HG03575 (cell line): ENCODE results near the gene SEC11A.
"Not testable (repeated sequence)": the region's sequence is repeated elsewhere in the genome, so short reads cannot be mapped to it uniquely, and the experiment has no call there.

Source experiments
- ATAC-seq: cut with Tn5 transposase; IDR thresholded peaks from one replicate; pipeline ENCODE4 v1.9.1; 2021; ENCODE audit not compliant: unreplicated experiment, insufficient number of reproducible peaks, low FRiP score; ENCODE audit errors: extremely low read depth

SEC11A gene

DNA sequence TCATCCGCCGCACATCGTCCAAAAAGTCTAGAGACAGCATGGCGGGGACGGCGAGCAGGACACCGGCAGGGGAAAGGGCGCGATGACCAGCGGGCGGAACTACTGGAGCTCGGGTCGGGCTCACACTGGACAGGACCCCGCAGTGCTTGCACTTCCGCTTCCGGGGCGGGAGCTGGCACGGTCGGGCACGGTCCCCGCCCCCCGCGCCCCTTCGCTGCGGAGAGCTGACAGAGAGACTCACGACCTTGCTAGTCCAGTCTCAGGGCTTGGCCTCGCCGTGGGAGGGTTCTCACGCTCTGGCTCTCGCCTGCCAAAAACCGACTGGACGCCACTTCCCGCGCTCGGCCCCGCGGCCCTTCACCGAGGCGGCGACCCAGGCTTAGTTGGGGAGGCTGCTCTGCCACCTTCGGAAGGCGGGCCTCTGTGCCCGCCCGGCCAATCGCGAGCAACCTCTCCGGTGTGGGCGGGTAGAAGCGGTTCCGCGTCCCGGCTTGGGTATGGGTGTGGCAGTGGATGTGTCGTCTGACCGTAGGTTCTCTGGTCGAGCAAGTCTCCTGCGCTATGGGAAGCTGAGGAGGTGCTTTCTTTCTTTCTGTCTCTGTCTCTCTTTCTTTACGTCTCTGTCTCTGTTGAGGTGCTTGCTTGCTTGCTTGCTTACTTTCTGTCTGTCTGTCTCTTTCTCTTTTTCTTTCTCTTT is at the start of gene SEC11A:
Gene SEC11A (minus strand): TSS at position 104 of the 697 bp plus-strand sequence. CDS start 64 bp downstream, at position 40.
- ATAC-seq, result peak; percentile 68

DNA sequence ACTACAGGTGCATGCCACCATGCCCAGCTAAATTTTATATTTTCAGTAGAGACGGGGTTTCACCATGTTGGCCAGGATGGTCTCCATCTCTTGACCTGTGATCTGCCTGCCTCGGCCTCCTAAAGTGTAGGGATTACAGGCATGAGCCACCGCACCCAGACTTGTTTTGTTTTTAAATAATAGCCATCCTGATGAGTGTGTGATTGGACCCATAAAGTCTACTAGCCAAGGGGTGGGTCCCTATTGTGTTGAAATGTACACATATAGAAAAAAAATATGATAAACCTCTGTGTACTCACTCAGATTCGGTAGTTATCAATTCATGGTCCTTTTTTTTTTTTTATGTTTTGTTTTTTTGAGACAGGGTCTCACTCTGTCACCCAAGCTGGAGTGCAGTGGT is 49.7 kb upstream of the SEC11A start:
- ATAC-seq, result no peak

GRCh38 chr15:84764989-84765388 is 49.0 kb upstream of the SEC11A start:
- ATAC-seq, result no peak

DNA sequence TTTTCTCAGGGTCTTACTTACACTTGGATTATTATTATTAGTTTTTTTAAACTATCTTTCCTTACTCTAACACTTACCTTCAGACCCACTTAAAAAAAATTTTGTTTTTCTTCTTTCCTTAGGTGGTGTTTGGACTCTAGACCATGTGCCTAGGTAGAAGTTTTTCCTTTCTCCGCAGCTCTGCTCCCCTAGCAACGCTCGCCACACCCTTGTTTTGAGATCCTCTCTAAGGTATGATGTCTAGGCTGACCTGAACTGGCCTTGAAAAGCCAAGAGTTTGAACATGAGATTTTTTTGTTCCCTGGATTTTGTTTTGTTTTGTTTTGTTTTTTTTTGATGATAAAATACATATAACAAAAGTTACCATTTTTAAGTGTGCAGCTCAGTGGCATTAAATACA is 48.6 kb upstream of the SEC11A start:
- ATAC-seq, result no peak

DNA sequence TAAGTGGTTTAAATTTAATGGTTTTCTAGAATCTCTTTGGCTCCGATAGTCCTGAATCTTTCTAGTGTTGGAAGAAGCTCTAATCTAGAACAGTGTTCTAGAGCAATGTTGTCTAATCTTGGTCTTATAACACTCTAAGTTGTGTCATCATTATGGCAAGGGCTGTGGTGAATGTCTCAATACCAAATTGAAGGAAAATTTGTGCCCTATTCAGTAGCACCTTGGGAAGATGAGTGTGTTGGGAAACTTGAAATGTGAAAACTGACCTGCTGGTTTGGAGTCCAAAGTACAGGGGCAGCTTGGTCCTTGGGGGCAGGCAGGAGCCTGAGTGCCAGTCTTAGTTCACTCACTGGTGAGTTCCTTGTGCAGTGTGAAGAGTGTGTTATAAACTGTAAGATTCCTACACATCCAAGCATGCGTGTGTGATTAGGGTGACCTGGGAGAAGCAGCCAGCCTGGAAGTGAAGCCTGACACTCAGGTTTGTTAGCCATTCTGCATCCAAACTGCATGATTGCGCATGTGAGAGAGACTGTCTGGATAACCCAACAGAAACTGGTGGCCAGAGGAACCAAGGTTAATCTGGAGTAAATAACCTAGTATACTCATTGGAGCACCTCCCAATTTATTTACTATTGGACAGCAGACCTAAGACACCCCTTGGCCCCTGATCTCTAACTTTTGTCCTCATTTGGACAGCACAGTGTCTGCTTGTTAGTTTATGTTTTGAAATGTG is 47.1 kb upstream of the SEC11A start:
- ATAC-seq, result no peak

DNA sequence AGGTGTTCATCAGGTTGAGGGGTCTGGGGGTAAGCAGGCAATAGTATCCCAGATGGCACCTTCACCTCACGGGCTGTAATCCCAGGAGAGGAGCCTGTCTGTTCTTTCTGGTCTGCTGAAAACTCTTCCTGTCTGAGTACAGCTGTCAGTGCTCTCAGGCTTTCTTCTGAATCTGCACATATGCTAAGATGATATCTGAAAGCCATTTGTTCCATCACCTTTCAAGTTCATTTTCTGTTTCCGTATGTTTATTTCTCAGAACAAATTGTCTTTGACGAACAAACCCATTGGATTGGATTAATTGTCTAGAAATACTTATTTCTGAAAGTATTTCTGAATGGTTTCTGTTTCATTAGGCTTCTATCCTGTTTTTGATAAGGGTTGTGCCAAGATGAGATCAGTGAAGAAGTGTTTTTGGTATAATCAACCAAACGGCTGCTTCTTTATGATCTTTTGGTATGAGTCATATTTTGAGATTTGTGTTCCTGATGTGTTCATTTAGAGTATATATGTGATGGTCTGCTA is 45.7 kb upstream of the SEC11A start:
- ATAC-seq, result no peak

GRCh38 chr15:84760219-84760618 is 44.3 kb upstream of the SEC11A start:
- no peak for ATAC-seq

- ATAC-seq, result no peak
Measured at GRCh38 chr15:84759018-84759417, 43.1 kb upstream of the SEC11A start.

DNA sequence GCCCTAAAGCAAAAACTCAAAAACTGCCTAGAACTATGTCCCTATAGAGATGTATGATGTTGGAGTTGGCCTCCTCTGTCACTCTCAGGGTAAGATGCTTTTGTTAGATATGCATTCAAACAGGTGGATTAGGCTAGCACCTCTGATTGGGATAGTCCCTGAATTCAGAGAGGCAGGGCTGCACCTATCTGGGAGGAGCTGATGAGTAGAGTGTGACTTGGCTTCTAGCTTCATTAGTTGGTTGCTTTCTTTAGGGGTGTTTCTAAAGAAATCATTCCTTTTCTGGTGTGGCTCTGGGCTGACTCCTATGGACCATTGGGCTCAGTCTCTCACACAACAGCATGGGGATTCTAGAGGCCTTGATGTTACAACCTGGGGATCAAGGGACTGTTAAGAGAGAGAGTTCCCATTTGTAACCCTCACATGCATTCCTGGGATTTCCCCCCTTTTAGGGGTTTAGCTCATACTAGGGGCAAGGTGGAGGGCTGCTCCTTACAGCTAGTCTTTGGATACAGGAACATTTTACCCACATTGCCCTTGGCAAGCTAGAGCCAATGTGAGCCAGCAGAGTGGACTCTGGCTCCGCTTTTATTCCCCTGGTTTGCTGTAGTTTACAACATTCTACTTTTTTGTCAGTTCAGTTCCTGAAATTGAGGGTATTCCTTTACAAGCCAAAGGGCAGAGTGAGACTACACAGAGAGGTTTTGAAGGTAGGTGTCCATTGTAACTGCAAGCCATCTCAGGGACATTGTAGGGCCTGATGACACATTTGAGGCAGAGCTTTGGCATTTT is 40.0 kb upstream of the SEC11A start:
- no peak for ATAC-seq

DNA sequence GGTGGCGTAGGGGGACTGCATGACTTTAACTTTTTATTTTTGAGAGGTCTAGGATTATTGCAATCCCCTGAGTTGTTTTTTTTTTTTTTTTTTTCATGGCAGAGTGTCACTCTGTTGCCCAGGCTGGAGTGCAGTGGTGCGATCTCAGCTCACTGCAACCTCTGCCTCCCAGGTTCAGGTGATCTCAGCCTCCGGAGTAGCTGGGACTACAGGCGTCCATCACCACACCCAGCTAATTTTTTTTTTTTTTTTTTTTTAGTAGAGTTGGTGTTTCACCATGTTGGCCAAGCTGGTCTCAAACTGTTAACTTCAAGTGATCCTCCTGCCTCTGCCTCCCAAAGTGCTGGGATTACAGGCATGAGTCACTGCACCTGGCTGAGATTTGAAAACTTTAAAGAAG is 39.0 kb upstream of the SEC11A start:
- not testable (repeated sequence) for ATAC-seq

GRCh38 chr15:84752700-84753099 is 36.8 kb upstream of the SEC11A start:
- no peak for ATAC-seq

GRCh38 chr15:84752195-84752594 is 36.3 kb upstream of the SEC11A start:
- ATAC-seq, result no peak

DNA sequence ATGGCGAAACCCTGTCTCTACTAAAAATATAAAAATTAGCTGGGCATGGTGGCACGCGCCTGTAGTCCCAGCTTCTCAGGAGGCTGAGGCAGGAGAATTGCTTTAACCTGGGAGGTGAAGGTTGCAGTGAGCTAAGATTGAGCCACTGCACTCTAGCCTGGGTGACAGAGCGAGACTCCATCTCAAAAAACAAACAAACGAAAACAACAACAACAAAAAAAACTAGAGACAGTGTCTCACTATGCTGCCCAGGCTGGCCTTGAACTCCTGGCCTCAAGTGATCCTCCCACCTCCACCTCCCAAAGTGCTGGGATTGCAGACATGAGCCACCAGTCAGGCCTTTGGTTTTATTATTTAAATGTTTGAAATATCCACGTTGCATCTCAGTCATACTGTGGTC is 35.8 kb upstream of the SEC11A start:
- not testable (repeated sequence) for ATAC-seq

- ATAC-seq, result no peak
Measured at GRCh38 chr15:84750583-84751092, 34.7 kb upstream of the SEC11A start.

DNA sequence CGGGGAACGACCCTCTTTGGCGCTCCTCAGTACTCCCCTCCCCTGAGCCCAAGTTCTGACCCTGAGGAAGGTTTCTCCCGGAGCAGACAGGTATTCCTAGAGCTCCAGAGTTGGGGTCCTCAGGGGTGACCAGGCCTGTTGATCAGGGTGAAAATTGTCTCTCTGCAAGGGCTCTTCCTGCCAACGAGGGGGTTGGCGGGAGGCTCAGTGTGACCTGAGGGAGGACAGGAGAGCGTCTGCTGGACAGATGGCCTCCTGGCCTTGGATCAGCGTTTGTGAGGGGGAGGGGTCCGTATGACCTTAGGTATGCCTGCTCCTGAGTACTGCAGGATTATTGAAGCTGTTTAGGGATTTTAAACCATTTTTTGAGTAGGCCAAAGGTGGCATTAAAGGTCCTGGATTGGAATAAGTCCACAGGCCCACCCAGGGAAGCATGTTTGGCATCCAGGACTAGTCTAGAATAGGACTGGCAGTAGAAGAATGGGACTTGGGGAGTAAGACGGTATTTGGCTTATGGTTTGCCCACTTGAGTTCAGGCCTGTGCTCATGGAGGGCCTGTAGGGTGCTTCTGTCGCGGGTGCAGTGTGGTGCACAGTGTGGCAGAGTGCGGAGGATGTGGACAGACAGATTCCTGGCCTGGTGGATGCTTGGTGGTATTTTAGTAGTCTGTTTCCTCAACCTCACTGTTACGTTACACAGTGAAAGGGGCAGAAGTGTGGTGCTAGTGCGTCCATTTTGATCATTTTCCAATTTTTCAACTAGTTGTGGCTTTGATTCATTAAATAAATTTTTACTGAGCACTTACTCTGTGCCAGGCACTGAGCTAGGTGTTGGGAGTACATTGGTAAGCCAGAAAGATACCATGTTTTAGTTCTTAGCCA is 33.4 kb upstream of the SEC11A start:
- ATAC-seq, result no peak

- ATAC-seq, result no peak
Measured at GRCh38 chr15:84748274-84749110, 32.6 kb upstream of the SEC11A start, which contains the start of gene ZNF592. TSS of gene ZNF592 (plus strand) at chr15:84748592. CDS start at chr15:84782676, 34,084 bp downstream.

GRCh38 chr15:84747416-84748273 is 31.7 kb upstream of the SEC11A start:
- no peak for ATAC-seq
